GM21447 (cell line): Measurements from ENCODE around the gene SPATA4.
"Not testable (repeated sequence)": the region's sequence is repeated elsewhere in the genome, so short reads cannot be mapped to it uniquely, and the experiment has no call there.

Source experiments
- ATAC-seq: cut with Tn5 transposase; IDR thresholded peaks from one replicate; pipeline ENCODE4 v1.9.1; 2021; ENCODE audit not compliant: unreplicated experiment

The SPATA4 gene

DNA sequence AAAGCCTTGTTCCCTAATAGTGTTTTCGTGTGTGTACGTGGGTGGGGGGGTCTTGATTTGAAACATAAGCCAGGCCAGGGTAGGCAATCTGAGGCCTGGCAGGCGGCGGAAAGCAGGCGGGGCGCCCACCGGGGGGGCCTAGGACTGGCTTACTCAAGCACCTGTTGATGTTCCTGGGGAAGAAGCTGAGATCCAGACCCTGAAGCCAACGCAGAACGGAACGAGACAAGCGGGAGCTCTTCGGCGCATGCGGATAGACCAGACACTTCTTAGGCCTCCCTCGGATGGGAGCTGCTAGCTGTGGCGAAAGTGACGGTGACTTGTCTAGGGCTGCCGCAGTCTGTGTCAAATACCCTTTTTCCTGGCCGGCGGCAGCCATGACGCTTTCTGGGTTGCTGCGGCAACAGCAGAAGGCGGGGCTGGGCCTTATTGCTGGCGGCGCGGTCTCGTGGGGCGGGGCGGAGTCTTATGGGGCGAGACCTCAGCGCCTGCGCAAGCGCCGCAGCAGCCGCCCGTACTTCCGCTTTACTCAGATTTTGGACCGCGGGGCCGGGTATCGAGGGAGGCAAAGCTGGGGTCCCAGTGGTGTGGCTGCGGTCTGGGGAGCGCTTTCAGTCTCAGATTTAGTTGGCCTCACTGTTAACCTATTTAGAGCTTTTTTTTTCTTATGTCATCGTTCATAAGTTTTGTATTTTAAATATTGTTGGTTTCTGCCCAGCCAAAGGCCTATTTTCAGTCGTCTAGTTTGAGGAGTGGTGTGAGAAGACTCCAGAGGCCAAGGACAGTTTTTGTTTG is at the start of gene SPATA4:
TSS of gene SPATA4 (minus strand) at position 402 of the 795 bp plus-strand sequence. CDS start at position 379, 23 bp downstream.
- peak; percentile 98 for ATAC-seq

DNA sequence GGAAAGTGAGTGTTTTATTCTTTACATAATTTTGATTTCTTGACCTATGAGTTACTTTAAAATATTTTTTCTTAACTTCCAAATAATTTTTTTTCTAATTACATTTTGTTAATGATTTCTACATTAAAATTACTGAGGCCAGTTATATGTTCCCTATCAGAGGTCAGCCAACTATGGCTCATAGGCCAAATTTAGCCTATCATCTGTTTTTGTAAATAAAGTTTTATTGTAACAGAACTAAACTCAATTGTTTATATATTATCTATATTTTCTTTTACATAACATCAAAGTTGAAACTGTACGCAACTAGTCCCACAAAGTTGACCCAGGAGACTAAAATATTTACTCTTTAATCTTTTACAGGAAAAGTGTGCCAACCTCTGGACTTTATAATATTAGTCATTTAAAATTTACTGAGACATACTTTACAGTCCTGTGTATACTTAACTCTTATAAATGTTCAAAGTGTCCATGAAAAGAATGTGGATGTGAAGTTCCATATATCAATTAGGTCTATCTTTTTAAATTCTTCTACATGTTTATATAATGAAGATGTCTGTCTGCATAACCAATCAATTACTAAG is 47.5 kb upstream of the SPATA4 start:
- ATAC-seq, result no peak

DNA sequence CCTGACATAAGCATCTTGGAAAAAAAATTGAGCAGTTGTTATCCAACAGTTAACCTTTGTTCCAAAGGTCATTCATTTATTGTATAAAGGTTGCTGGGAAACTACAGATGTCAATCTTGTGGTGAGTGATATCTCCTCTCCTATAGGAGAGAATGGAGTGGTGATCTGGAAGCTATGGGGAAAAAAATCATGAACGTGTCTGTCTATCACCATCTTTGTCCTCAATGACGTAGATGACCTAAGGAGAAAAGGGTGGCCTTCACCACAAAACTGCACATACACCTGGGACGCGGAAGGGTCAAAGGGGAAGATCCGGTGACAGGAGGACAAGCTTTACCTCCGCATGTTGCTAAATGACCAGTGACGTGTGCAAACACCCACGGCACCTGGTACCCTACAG is 46.3 kb upstream of the SPATA4 start:
- ATAC-seq, result no peak

DNA sequence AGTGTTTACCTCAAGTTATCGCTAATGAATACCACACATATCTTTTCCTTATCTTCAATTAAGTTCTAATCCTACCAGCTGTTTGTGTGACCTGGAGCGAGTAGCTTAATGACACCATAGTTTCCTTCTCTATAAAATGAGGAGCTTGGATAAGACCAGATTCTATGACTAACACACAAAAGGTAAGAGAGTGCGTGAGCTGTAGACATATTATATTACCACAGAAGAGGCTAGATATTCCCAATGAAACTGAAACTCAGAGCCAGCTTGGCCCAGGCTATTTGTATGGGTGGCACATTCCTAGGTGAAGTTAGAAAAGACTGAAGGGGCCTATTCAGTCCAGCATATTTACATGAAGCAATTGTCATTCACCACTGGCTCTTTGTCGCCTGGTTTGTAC is 43.4 kb upstream of the SPATA4 start:
- no peak for ATAC-seq

DNA sequence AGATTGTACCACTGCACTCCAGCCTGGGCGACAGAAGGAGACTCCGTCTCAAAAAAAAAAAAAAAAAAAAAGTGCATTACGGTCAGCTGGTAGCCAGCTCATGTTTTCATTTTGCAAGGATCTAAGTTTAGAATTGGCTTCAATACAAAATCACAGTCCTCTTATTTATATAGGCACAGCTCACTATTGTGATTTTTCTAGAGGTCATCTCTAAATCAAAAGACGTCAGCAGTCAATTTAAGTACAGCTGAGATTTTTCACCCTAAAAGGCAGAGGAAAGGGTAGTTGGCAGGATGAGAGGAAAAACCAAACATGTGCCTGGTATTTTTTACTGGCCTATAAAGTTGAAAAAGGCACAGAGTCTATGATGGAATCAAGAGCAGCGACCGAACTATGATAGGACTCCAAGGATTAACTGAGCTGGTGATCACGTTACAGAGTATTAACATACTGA is 42.8 kb upstream of the SPATA4 start:
- no peak for ATAC-seq

DNA sequence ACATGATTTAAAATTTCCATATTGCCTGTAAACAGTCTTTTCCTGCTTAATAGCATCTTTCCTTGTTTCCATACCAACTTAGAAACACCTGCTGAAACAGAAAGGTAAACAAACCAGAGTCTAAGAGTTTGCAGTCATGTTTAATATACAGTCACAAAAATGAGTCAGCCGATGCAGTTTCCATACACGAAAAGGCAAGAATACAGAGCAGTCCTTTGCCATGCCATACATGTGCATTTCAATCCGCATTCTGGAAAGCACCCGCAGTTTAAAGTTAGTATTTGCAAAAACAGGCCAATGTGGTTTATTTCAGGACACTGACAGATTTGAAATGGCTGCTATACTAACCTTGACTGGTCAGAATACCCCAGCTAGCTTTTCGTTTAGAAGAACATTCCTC is 41.6 kb upstream of the SPATA4 start:
- ATAC-seq, result no peak

DNA sequence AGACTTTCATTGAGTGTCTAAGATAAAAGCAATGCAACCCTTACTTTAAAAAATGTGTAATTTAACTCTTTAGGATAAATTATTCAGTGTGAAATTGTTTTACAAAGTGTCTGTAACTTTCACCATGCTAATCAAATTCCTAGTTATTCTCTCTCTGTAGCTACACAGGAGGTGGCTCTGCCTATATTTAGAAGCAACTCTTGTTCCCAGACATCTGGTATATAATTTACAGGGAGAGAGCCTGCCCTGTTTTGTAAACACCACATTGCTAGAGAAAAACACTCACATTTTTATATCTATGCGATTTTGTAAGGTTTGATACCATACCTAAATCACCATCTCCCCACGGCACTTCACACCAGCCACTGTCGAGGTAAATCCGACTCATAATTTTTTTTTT is 35.5 kb upstream of the SPATA4 start:
- no peak for ATAC-seq

DNA sequence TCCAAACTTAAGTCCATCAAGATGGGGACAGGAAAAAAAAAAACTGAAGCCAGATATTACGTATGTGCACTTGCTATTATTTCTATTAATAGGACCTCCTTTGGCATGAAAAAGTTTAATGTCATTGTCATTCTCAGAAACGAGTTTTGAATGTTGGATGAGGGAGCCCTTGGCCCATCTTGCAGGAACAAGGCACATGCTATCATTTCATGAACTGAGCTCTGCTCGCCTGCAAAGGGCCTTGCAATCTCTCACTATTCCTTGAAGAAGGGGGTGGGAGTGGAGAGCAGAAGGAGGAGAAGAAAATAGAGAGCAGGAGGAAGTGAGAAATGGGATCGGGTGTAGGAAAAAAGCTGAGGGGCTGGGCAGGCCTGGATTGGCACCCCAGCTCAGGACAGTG is 34.3 kb upstream of the SPATA4 start:
- no peak for ATAC-seq

DNA sequence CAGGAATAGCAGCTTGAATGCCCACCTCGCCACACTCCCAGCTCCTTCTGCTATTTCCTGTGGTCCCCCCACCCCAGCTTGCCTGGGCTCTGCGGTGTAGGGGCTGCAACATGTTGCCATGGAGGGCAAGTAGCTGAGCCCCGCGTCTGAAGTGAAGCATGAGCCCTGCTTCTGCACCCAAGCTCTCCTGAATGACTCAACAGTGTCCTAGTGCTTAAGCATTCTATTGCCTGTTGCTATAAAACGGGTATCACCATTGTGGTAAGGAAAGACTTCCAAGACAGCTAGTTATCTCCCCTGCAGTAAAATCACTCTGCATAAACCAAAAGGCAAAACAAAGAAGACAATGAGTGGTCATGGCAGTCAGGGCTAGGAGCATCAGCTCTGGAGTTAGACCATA is 31.4 kb upstream of the SPATA4 start:
- ATAC-seq, result no peak

DNA sequence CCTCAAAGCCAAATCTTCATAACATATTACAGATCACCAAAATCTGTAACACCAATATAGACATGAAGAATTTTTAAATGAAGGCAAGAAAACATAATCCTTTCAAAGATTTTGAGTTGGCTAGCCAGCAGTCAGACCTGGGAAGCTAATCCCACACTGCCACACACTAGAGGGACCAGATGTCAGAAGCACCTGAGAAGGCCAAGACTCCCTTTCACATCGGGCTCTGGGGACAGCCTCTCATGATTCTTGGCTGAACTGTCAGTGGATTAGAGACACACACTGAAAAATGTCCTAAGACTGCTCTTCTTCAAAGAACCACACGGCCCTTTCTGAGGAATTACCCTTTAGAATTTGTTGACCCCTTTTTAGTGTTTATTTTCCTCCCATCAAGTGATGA is 28.2 kb upstream of the SPATA4 start:
- no peak for ATAC-seq

DNA sequence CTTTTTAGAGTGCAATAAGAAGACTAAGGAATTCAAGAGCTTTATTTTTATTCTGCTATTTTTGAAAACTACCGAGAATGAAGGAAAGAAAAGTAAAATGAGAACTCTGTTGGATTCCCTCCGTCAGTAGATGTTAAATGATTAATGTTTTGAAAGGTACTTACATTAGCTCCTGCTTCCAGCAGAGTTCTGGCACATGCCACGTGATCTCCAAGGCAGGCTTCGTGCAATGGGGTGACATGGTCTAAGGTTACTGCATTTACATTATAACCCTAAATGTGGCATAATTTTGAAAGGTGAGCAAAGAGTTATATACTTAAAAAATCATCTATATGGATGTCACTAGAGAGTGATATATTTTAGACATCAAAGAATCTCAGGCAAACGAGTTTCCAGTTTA is 26.8 kb upstream of the SPATA4 start:
- no peak for ATAC-seq

DNA sequence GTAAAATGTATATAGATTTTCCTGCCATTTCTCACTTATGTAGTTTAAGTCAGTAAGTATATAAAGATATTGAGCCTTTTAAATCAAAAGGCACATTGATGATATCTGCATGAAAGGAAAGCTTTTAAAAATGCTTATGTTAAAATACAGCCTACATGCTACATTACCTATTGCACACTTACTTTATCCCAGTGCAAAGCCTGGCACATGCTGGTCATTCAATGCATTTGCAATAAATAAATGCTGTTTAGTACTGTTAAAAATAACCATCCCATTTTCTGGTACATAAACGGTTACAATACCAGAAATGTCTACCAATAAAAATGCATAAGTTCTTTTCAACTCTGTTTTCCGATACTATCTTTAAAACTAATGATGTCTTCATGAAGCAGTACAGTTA is 22.1 kb upstream of the SPATA4 start:
- no peak for ATAC-seq

DNA sequence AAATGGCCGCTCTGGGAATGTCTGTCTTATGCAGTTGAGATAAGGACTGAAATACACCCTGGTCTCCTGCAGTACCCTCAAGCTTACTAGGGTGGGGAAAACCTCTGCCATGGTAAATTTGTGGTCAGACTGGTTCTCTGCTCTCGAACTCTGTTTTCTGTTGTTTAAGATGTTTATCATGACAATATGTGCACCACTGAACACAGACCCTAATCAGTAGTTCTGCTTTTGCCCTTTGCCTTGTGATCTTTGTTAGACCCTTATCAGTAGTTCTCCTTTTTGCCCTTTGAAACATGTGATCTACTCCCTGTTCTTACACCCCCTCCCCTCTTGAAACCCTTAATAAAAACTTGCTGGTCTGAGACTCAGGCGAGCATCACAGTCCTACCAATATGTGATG is 17.0 kb upstream of the SPATA4 start:
- not testable (repeated sequence) for ATAC-seq

DNA sequence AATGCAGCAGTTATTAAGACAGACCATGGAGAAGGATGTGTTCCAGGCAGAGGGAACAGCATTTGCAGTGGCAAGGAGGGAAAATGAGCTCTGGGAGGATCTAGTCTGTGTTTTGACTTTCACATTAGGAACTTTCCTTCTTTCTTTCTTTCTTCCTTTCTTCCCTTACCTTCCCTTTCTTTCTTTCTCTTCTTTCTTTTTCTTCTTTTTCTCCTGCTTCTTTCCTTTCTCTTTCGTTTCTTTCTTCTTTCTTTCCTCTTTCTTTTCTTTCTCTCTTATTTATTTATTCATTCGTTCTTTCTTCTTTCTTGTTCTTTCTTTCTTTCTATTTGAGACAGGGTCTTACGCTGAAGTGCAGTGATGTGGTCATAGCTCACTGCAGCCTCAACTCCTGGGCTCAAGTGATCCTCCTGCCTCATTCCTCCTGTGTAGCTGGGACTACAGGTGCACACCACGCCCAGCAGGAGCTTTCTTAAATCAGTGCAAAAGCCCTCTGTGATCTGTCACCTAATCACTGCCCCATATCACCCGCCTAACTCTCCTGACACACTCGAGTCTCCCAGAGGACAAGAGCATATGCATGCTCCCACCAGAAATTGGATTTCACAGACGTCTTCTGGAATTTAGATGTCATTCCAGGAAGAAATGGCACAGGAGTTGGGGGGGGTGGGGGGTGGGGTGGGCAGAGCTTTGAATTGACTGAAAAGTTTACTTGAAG is 15.4 kb upstream of the SPATA4 start:
- no peak for ATAC-seq

DNA sequence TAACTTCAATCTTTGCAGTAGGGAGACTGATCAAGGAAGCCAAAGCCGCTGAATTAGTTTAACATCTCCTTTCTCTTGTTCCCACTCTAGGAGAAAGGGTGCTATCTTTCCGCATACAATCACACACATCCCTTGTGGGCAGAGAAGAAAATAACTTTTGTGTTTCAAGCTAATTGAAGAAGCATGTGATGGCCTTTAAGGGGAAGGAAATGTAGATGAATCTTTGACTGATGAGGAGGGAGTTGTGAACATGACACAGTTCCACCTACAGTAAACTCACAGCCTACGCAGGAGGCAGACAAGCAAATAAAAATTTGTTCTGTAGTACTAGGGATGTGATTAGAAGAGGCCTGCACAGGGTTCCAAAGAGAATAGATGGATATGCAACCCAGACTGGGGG is 14.7 kb upstream of the SPATA4 start:
- ATAC-seq, result no peak

DNA sequence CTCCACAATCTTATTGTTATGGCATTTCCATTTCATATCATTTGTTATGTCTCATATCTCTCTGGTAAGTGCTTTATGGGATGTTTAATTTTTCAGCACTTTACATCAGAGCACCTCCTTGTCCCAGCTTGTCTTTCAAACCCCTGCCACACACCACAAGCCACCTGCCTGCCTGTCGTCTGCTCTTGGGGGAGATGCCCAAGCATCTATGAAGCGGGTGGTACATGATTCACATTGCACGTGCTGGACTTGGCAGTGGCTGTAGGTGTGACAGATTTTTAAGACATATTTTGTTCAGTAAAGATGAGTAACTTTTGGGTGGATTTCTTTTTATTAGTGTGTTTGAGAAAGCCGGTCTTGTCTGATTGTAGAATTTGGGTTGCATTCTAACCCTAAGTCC is 14.2 kb upstream of the SPATA4 start:
- ATAC-seq, result no peak

DNA sequence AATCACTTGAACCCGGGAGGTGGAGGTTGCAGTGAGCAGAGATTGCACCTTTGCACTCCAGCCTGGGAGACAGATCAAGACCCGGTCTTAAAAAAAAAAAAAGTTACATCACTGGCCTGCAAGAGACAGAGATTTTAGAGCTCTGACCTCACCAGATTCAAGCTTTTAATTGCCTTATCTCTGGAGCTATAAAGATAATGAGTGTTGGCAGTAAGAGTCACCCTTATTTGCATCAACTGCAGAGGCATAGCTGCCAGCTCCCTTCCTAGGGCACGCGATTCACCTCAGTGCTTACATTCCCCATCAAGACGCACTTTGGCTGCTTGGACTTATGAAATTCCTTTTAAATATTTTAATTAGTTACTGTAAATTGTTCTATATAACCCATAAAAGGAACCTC is 12.5 kb upstream of the SPATA4 start:
- ATAC-seq, result no peak

DNA sequence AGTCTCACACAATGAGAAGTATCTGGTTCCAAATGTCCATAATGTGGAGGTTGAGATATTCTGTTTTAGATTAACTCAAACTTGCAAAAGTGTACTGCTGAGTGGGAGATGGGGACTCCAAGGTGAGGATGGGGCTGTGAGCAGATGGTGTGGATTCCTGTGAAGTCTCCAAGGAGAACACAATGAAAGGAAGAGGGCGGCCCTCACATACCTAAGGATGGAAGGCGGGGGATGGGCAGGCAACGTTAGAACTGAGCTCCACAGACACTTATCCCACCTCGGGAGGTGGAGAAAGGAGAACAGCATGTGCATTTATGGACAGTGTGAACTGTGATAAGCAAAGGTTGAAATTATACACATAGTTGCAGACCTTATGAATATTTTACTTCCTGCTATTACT is 9.9 kb upstream of the SPATA4 start:
- ATAC-seq, result no peak

DNA sequence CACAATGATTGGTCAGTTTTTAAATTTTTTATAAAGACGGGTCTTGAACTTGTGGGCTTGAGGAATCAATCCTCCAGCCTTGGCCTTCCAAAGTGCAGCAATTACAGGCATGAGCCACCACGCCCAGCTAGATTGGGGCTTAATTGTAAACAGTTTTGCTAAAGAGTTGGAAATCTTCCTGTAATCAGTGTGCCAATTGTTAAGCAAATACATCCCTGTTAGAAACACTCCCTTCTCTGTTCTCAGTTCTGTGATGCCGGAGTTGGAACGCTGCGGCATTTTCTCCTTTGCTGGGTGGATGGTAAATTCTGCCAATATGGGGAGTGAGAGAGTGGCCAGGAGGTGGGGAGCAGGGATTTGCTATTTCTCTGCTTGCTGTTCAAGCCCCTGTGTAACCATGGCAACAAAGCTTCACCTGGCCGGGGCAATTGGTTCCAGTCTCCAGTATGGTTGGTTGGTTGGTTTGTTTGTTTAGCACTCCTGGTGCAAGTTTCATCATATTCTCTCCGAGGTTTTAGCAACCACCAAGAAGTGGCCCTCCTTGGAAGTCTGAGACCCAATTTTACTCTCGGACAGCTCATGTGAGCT is 3.0 kb upstream of the SPATA4 start:
- no peak for ATAC-seq

DNA sequence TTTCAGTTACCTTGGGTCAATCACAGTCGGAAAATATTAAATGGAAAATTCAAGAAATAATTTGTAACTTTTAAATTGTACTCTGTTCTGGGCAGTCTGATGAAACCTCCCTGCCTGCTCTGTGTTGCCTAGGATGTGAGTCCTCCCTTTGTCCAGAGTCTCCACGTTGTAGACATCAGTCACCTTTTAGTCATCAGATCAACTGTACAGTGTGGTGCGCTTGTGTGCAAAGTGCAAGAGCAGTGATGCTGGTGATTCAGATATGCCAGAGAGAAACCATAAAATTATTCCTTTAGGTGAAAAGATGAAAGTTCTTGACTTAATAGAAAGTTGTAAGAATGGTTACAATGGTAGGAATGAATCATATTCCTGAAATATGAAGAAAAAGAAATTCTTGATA is 1.4 kb downstream of the SPATA4 start:
- ATAC-seq, result no peak

DNA sequence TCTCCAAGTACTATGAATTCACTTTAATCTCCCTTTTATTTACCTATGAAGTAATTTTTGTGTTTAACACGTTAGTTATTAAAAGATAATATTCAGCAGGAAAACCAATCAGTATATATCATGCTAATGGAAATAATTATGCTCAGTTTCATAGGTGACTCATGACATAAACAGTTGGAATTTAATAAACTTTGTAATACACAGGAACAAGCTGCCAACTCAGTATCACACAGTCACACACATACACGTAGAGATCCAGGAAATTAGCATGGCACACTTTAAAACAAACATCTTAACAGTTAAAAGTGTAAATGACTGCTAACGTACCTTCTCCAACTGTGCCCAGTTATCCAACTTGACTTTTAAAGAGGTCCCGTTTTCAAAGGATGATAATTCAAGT is 2.3 kb downstream of the SPATA4 start:
- ATAC-seq, result no peak

DNA sequence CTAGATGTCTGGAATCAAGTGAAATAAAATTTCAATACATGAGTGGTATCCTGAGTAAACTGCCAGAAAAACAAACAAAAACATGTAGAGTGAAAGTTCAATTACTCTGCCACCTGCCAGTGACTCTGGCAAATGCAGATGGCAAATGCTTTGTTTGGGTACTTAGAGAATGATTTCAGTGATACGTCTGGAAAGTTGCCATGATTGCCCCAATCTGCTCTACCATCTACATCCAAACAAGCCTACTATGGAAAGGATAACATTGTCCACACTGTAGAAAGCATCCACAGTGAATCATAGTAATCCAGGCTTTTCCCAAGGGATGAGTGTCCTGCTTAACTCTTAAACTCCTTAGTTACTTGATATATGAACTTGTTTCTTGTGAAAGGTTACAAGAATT is 3.4 kb downstream of the SPATA4 start:
- ATAC-seq, result no peak
